Liver (tissue), 5 donors: ENCODE results near the gene GRN. TPM values are rescaled to one million over a fixed set of nuclear protein-coding genes. Genes with fewer than 3 reads are reported as not detected.

Experiments
- polyA plus RNA-seq, 2 donors: library from polyadenylated mRNA; stranded (reverse) in 1 of 2; unstranded in 1 of 2; fragments of 200-250 nt in 1 of 2; fragments of >200 nt in 1 of 2; fragmentation: Nextera tagmentation in 1 of 2; extraction: Ambion mirVana in 1 of 2; gene quantifications; one replicate each; pipeline versions ENCODE4 v1.2.1 to v1.2.3, GENCODE V29; 2013 to 2015
- small RNA-seq: library from RNA; depleted of rRNA; stranded (forward); fragments of <200 nt; gene quantifications from one replicate; pipeline ENCODE3, GENCODE V24; 2014
- total RNA-seq, 2 donors: library from RNA; depleted of rRNA; stranded (reverse); fragments of >200 nt; gene quantifications; one replicate each; pipeline ENCODE4 v1.2.3, GENCODE V29; 2014
- donor health status: healthy.
- donor health status: healthy.
- donor health status: healthy.

GRN gene
- total and polyA plus RNA-seq, 4 donors = 90.9 to 166 (median 133) TPM

Small RNA genes lying within 50 kb of the gene (small RNA-seq; reads per million reads assigned to genes)
- gene RF00012 (not detected), gene RNU6-453P (not detected)

Other genes starting within 250 kb of the GRN start
- 10 to 100 TPM; 18.2 to 20.3 TPM for gene HDAC5, start 221.7 kb upstream of the GRN start, total RNA-seq
- 10 to 100 TPM in 1 of 2 donors, 1 to 10 TPM in 1; 5.8 to 10.7 TPM for gene HDAC5, start 221.7 kb upstream of the GRN start, polyA plus RNA-seq
- 1 to 10 TPM in 1 of 2 donors, under 1 TPM in 1; 0.08 to 1.9 TPM for gene HROB, start 203.4 kb upstream of the GRN start, total RNA-seq
- gene HROB, start 203.4 kb upstream of the GRN start, polyA plus RNA-seq = under 1 TPM; 0.29 to 0.32 TPM
- under 1 TPM in 1 of 2 donors, not detected in 1; 0.37 TPM for gene ASB16, start 174.6 kb upstream of the GRN start, total RNA-seq
- under 1 TPM; 0.02 to 0.08 TPM for gene ASB16, start 174.6 kb upstream of the GRN start, polyA plus RNA-seq
- gene TMUB2, start 158.3 kb upstream of the GRN start, total RNA-seq = 10 to 100 TPM; 12.2 to 14.7 TPM
- gene TMUB2, start 158.3 kb upstream of the GRN start, polyA plus RNA-seq = 10 to 100 TPM; 13.3 to 18.8 TPM
- gene ATXN7L3, start 145.4 kb upstream of the GRN start, total RNA-seq = 10 to 100 TPM; 13.8 to 20.9 TPM
- 10 to 100 TPM in 1 of 2 donors, 1 to 10 TPM in 1; 5.1 to 15.7 TPM for gene ATXN7L3, start 145.4 kb upstream of the GRN start, polyA plus RNA-seq
- gene UBTF, start 125.6 kb upstream of the GRN start, total RNA-seq = 10 to 100 TPM; 27.2 to 39.6 TPM
- 10 to 100 TPM; 12.5 to 20.6 TPM for gene UBTF, start 125.6 kb upstream of the GRN start, polyA plus RNA-seq
- gene SLC4A1, start 77.2 kb upstream of the GRN start, total RNA-seq = 1,000 to 10,000 TPM in 1 of 2 donors, not detected in 1; 1,478 TPM
- gene SLC4A1, start 77.2 kb upstream of the GRN start, polyA plus RNA-seq = under 1 TPM in 1 of 2 donors, not detected in 1; 0.14 TPM
- gene RUNDC3A, start 36.7 kb upstream of the GRN start, total RNA-seq = 10 to 100 TPM in 1 of 2 donors, not detected in 1; 17.0 TPM
- under 1 TPM; 0.05 to 0.06 TPM for gene RUNDC3A, start 36.7 kb upstream of the GRN start, polyA plus RNA-seq
- 100 to 1,000 TPM in 1 of 2 donors, 10 to 100 TPM in 1; 62.0 to 395 TPM for gene SLC25A39, start 20.5 kb upstream of the GRN start, total RNA-seq
- 10 to 100 TPM; 70.5 to 97.2 TPM for gene SLC25A39, start 20.5 kb upstream of the GRN start, polyA plus RNA-seq
- 1 to 10 TPM in 1 of 2 donors, under 1 TPM in 1; 0.08 to 1.1 TPM for gene FAM171A2, start 18.6 kb downstream of the GRN start, total RNA-seq
- under 1 TPM in 1 of 2 donors, not detected in 1; 0.18 TPM for gene FAM171A2, start 18.6 kb downstream of the GRN start, polyA plus RNA-seq
- gene ITGA2B, start 44.3 kb downstream of the GRN start, total RNA-seq = 10 to 100 TPM in 1 of 2 donors, under 1 TPM in 1; 0.25 to 23.8 TPM
- under 1 TPM; 0.22 to 0.38 TPM for gene ITGA2B, start 44.3 kb downstream of the GRN start, polyA plus RNA-seq
- gene GPATCH8, start 158.1 kb downstream of the GRN start, total RNA-seq = 10 to 100 TPM in 1 of 2 donors, 1 to 10 TPM in 1; 8.4 to 21.8 TPM
- 10 to 100 TPM in 1 of 2 donors, 1 to 10 TPM in 1; 4.2 to 11.4 TPM for gene GPATCH8, start 158.1 kb downstream of the GRN start, polyA plus RNA-seq
- gene FZD2, start 212.2 kb downstream of the GRN start, total RNA-seq = under 1 TPM; 0.42 to 0.61 TPM
- gene FZD2, start 212.2 kb downstream of the GRN start, polyA plus RNA-seq = under 1 TPM in 1 of 2 donors, not detected in 1; 0.37 TPM